CD14-positive monocyte (primary cell): ENCODE results near the gene LLCFC1. TPM values are rescaled to one million over a fixed set of nuclear protein-coding genes. Genes with fewer than 3 reads are reported as not detected.

Experiments used
- DNase-seq, 3 donors: peaks; one replicate each; pipeline ENCODE4 v3.0.0-alpha.2; 2011 to 2022
- H2AFZ ChIP-seq: 2 replicates; pipeline ENCODE4 v1.6.0; 2012; ENCODE audit warnings: mild to moderate bottlenecking, low read depth, low read length, inconsistent platforms; ENCODE audit not compliant: insufficient read depth, poor library complexity, severe bottlenecking
- H3K27ac ChIP-seq, 2 donors: 1 replicate in 1 of 2; 2 replicates in 1 of 2; pipeline ENCODE4 v1.5.1; 2012 to 2013; ENCODE audit warnings: low read length in 2 of 2, control low read depth in 1 of 2, inconsistent platforms in 1 of 2, low read depth in 1 of 2, mild to moderate bottlenecking in 1 of 2
- H3K27me3 ChIP-seq, 2 donors: one replicate each; pipeline versions ENCODE4 v1.6.0 to v1.6.1; 2011 to 2013; ENCODE audit warnings: low read length in 2 of 2; ENCODE audit not compliant: control insufficient read depth in 2 of 2, insufficient read depth in 2 of 2
- H3K36me3 ChIP-seq, 2 donors: replicated peaks in 1 of 2; 1 replicate in 1 of 2; 2 replicates in 1 of 2; pipeline versions ENCODE4 v1.5.1 to v1.6.1; 2012 to 2013; ENCODE audit warnings: low read length in 2 of 2, control low read depth in 1 of 2, inconsistent platforms in 1 of 2, mild to moderate bottlenecking in 1 of 2; ENCODE audit not compliant: insufficient read depth in 2 of 2, control insufficient read depth in 1 of 2
- H3K4me1 ChIP-seq, 2 donors: 1 replicate in 1 of 2; 2 replicates in 1 of 2; pipeline versions ENCODE4 v1.5.1 to v1.6.1; 2012 to 2013; ENCODE audit warnings: low read length in 2 of 2, control low read depth in 1 of 2, inconsistent platforms in 1 of 2, mild to moderate bottlenecking in 1 of 2, moderate library complexity in 1 of 2; ENCODE audit not compliant: insufficient read depth in 2 of 2, control insufficient read depth in 1 of 2
- H3K4me2 ChIP-seq: replicated peaks from 2 replicates; pipeline ENCODE3; 2012; ENCODE audit warnings: low read length, moderate library complexity, mild to moderate bottlenecking; ENCODE audit not compliant: poor library complexity, severe bottlenecking; ENCODE audit errors: extremely low read depth
- H3K4me3 ChIP-seq, 3 experiments: fragments of 200-600 bp in 1 of 3; sonication (generic) in 1 of 3; replicated peaks in 1 of 3; 1 replicate in 2 of 3; 2 replicates in 1 of 3; pipeline ENCODE4 v1.5.1; 2011 to 2013; ENCODE audit warnings: low read length in 3 of 3, mild to moderate bottlenecking in 3 of 3, control low read depth in 2 of 3, low read depth in 2 of 3, inconsistent platforms in 1 of 3, moderate library complexity in 1 of 3
- H3K79me2 ChIP-seq: 2 replicates; pipeline ENCODE4 v1.6.0; 2012; ENCODE audit warnings: mild to moderate bottlenecking, control low read depth, inconsistent platforms, low read length, moderate library complexity; ENCODE audit not compliant: insufficient read depth
- H3K9ac ChIP-seq: 2 replicates; pipeline ENCODE4 v1.6.0; 2017; ENCODE audit warnings: low read length, mild to moderate bottlenecking; ENCODE audit not compliant: insufficient read depth, poor library complexity, severe bottlenecking
- H3K9me3 ChIP-seq, 2 donors: replicated peaks in 1 of 2; 1 replicate in 1 of 2; 2 replicates in 1 of 2; pipeline versions ENCODE4 v1.5.1 to v1.6.1; 2012 to 2013; ENCODE audit warnings: low read length in 2 of 2, control low read depth in 1 of 2; ENCODE audit not compliant: control insufficient read depth in 1 of 2, insufficient read depth in 1 of 2
- H4K20me1 ChIP-seq: 2 replicates; pipeline ENCODE4 v1.6.0; 2012; ENCODE audit warnings: mild to moderate bottlenecking, low read length, control low read depth, moderate library complexity; ENCODE audit not compliant: insufficient read depth
- H3K27ac Mint-ChIP-seq, 7 donors: one replicate each; pipeline ENCODE4 v1.8.0; 2020; ENCODE audit warnings: mild to moderate bottlenecking in 7 of 7, mixed read lengths in 7 of 7, moderate library complexity in 6 of 7, inconsistent platforms in 2 of 7
- H3K27me3 Mint-ChIP-seq, 3 donors: one replicate each; pipeline ENCODE4 v1.8.0; 2021 to 2022; ENCODE audit warnings: low read depth in 3 of 3, mild to moderate bottlenecking in 3 of 3, mixed read lengths in 3 of 3, moderate library complexity in 3 of 3, inconsistent platforms in 1 of 3
- H3K36me3 Mint-ChIP-seq, 2 donors: one replicate each; pipeline ENCODE4 v1.8.0; 2020; ENCODE audit warnings: mixed read lengths in 2 of 2, inconsistent platforms in 1 of 2, mild to moderate bottlenecking in 1 of 2
- H3K4me1 Mint-ChIP-seq: one replicate; pipeline ENCODE4 v1.8.0; 2020; ENCODE audit warnings: mild to moderate bottlenecking, mixed read lengths
- H3K4me3 Mint-ChIP-seq, 2 donors: one replicate each; pipeline ENCODE4 v1.8.0; 2020; ENCODE audit warnings: mild to moderate bottlenecking in 2 of 2, mixed read lengths in 2 of 2, moderate library complexity in 1 of 2
- H3K9me3 Mint-ChIP-seq, 7 donors: one replicate each; pipeline ENCODE4 v1.8.0; 2020 to 2022; ENCODE audit warnings: mixed read lengths in 7 of 7, mild to moderate bottlenecking in 6 of 7, moderate library complexity in 6 of 7, inconsistent platforms in 2 of 7
- WGBS: methylation state at CpG from one replicate; pipeline ENCODE4 v1.1.5; 2013; ENCODE audit warnings: missing lambda C conversion rate; ENCODE audit not compliant: insufficient coverage; 5-methylcytosine and 5-hydroxymethylcytosine counted together
- intact Hi-C, 2 donors: fragments of 100-400 bp; cut with micrococcal nuclease; formaldehyde crosslinking; loops; one replicate each; pipeline versions ENCODE4 v1.15.0 to v1.15.1; 2023
- polyA plus RNA-seq, 3 donors: library from polyadenylated mRNA; depleted of rRNA in 1 of 3; unstranded in 2 of 3; stranded (reverse) in 1 of 3; fragments of 300-500 nt in 2 of 3; fragments of >200 nt in 1 of 3; fragmentation: Illumina TruSeq in 2 of 3; gene quantifications; 1 replicate in 2 of 3; 2 replicates in 1 of 3; pipeline ENCODE4 v1.2.3, GENCODE V29; 2012 to 2021
- TF ChIP-seq, protein P1 (sequence below): fragments of 200-600 bp; IDR thresholded peaks from one replicate; pipeline ENCODE4 v1.8.0; 2022; ENCODE audit warnings: antibody characterized with exemption, mild to moderate bottlenecking

LLCFC1 gene
- polyA plus RNA-seq, 3 donors, result 0.84 TPM; not detected in 2

DNA sequence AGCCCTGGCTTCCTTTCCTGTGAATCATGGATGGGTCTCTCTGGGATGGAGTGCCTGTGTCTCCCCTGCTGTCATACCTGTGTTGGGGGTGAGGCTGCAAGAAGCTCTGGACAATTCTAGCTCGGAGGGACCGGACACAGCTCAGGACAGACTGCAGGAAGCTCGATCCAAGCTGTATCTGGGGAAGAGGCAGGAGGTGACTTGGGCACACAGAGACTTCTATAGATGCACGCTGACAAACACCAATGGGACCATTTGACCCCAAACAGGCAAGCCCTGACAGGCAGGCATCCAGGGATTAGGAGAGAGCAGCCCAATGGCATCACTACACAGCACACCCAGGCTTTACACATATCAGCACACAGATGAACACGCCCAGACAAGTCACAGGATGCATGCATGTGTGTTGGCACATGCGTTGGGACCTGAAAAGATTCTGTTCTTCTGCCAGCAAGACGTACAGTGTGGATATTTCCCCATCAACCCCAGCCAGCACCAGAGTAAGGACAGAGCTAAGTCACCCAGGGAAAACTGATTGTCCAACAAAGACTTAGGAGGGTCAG is 4.5 kb downstream of the LLCFC1 start:
- Mint-ChIP-seq H3K27ac (no peak overlapping the region), H3K27me3 (peaks cover 7 to 24% (median 9%) of the 10 kb centered on the region in 3 donors), H3K4me3 (no peak overlapping the region), H3K9me3 (peaks cover 0 to 5% (median 0%) of the 10 kb centered on the region in 7 donors), H3K36me3 (no peaks in the 10 kb centered on the region), H3K4me1 (no peaks in the 10 kb centered on the region)
- Histone ChIP-seq H3K9ac (no peak overlapping the region), H3K79me2 (no peaks in the 10 kb centered on the region), H3K4me3 (no peak overlapping the region), H3K4me1 (no peaks in the 10 kb centered on the region), H3K36me3 (no peaks in the 10 kb centered on the region), H3K9me3 (no peaks in the 10 kb centered on the region), H4K20me1 (no peaks in the 10 kb centered on the region), H2AFZ (no peak overlapping the region), H3K27ac (no peak overlapping the region), H3K4me2 (no peak overlapping the region), H3K27me3 (no peaks in the 10 kb centered on the region)
- DNase-seq, result no peak
- intact Hi-C loops, result no loop called here
- TF ChIP-seq, protein P1, sequence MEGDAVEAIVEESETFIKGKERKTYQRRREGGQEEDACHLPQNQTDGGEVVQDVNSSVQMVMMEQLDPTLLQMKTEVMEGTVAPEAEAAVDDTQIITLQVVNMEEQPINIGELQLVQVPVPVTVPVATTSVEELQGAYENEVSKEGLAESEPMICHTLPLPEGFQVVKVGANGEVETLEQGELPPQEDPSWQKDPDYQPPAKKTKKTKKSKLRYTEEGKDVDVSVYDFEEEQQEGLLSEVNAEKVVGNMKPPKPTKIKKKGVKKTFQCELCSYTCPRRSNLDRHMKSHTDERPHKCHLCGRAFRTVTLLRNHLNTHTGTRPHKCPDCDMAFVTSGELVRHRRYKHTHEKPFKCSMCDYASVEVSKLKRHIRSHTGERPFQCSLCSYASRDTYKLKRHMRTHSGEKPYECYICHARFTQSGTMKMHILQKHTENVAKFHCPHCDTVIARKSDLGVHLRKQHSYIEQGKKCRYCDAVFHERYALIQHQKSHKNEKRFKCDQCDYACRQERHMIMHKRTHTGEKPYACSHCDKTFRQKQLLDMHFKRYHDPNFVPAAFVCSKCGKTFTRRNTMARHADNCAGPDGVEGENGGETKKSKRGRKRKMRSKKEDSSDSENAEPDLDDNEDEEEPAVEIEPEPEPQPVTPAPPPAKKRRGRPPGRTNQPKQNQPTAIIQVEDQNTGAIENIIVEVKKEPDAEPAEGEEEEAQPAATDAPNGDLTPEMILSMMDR, result no peak
- WGBS, result 95% methylated on average over 6 of the region's 7 CpGs

DNA sequence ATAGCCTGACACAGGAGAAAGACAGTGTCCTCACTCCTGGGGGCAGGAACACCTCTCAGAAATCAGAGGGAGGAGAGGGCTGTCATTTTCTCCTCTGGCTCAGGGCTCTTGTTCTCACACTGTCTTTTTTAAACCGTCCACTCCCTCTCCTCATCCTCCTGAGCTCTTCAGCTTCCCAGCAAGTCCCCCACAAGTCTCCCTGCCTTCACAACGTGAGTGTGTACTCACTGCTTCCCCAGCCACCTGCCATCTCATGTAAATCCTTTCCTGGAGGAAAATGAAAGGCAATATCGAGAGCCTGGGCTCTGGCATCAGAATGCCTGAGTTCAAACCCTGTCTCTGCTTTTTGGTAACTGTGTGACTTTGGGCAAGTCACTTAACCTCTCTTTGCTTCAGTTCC is 5.7 kb downstream of the LLCFC1 start:
- Histone ChIP-seq H3K9me3 (no peaks in the 10 kb centered on the region), H3K27ac (no peak overlapping the region), H3K4me1 (no peaks in the 10 kb centered on the region), H3K4me2 (no peak overlapping the region), H2AFZ (no peak overlapping the region), H3K27me3 (no peaks in the 10 kb centered on the region), H3K4me3 (no peak overlapping the region), H3K36me3 (no peaks in the 10 kb centered on the region), H4K20me1 (no peaks in the 10 kb centered on the region), H3K79me2 (no peaks in the 10 kb centered on the region), H3K9ac (no peak overlapping the region)
- Mint-ChIP-seq H3K9me3 (peaks cover 0 to 5% (median 0%) of the 10 kb centered on the region in 7 donors), H3K4me3 (no peak overlapping the region), H3K27me3 (peaks cover 5 to 24% (median 9%) of the 10 kb centered on the region in 3 donors), H3K27ac (peak overlapping the region in 1 of 7 donors; percentile 76), H3K4me1 (no peaks in the 10 kb centered on the region), H3K36me3 (no peaks in the 10 kb centered on the region)
- WGBS, result 88% methylated on average over 2 of the region's 3 CpGs
- TF ChIP-seq, protein P1, result no peak
- DNase-seq, result no peak
- intact Hi-C loops, result no loop called here
